ENCODE measurements around the gene TNRC18.

TNRC18 gene

DNA sequence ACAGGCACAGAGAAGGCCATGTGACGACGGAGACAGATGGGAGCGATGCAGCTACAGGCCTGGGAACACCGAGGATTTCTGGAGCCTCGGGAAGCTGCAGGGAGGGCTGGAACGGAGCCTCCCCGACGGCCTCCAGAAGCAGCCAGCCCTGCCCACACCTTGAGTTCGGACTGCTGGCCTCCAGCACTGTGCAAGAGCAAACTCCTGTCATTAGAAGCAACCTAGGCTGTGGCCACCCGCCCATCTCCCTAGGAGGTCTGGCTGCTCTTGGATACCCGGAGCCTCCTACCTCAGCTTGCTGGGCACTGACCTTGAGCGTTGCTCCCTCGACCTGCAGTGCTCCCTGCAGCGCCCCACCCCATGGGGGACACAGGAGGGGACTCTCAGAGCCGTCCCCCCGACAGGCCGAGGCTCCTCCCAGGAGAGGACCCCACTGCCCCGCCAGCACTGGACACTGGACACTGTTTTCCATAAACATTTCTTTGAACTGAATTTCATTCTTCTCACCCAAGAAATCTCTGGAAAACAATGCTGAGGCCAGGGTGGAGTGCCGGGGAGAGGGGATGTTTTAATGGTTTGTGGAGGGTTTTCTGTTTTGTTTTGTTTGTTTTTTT lies 22.5 kb upstream of the TNRC18 start:
- H3K4me3 ChIP-seq (ENCODE audit: low read depth, low read length): no peak overlapping the region
- no peaks in the 10 kb centered on the region; a peak in 1 of 3 replicates for H3K36me3 ChIP-seq (ENCODE audit: control insufficient read depth in 2 of 2, insufficient read depth in 1 of 2, low read length in 2 of 2)
- H3K9me3 ChIP-seq (ENCODE audit: control insufficient read depth, insufficient read depth, low read depth, low read length): no peaks in the 10 kb centered on the region
- H3K27ac ChIP-seq (ENCODE audit: extremely low read depth, low read depth, low read length): no peak overlapping the region
- peak; percentile 76 for TF ChIP-seq ZBTB6 (tag by site-specific recombination; IDR thresholded peaks at IDR 0.05)
- TF ChIP-seq, protein P1, sequence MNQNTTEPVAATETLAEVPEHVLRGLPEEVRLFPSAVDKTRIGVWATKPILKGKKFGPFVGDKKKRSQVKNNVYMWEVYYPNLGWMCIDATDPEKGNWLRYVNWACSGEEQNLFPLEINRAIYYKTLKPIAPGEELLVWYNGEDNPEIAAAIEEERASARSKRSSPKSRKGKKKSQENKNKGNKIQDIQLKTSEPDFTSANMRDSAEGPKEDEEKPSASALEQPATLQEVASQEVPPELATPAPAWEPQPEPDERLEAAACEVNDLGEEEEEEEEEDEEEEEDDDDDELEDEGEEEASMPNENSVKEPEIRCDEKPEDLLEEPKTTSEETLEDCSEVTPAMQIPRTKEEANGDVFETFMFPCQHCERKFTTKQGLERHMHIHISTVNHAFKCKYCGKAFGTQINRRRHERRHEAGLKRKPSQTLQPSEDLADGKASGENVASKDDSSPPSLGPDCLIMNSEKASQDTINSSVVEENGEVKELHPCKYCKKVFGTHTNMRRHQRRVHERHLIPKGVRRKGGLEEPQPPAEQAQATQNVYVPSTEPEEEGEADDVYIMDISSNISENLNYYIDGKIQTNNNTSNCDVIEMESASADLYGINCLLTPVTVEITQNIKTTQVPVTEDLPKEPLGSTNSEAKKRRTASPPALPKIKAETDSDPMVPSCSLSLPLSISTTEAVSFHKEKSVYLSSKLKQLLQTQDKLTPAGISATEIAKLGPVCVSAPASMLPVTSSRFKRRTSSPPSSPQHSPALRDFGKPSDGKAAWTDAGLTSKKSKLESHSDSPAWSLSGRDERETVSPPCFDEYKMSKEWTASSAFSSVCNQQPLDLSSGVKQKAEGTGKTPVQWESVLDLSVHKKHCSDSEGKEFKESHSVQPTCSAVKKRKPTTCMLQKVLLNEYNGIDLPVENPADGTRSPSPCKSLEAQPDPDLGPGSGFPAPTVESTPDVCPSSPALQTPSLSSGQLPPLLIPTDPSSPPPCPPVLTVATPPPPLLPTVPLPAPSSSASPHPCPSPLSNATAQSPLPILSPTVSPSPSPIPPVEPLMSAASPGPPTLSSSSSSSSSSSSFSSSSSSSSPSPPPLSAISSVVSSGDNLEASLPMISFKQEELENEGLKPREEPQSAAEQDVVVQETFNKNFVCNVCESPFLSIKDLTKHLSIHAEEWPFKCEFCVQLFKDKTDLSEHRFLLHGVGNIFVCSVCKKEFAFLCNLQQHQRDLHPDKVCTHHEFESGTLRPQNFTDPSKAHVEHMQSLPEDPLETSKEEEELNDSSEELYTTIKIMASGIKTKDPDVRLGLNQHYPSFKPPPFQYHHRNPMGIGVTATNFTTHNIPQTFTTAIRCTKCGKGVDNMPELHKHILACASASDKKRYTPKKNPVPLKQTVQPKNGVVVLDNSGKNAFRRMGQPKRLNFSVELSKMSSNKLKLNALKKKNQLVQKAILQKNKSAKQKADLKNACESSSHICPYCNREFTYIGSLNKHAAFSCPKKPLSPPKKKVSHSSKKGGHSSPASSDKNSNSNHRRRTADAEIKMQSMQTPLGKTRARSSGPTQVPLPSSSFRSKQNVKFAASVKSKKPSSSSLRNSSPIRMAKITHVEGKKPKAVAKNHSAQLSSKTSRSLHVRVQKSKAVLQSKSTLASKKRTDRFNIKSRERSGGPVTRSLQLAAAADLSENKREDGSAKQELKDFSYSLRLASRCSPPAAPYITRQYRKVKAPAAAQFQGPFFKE (tag by site-specific recombination; IDR thresholded peaks at IDR 0.05; ENCODE audit: borderline replicate concordance): no peak
- peak; percentile 29; the same call in 1 of the 2 replicates for TF ChIP-seq ZNF600 (tag by site-specific recombination; IDR thresholded peaks at IDR 0.05)
- peak; percentile 51 for TF ChIP-seq ZIC2 (tag by site-specific recombination; IDR thresholded peaks at IDR 0.05)
- TF ChIP-seq, protein P2, sequence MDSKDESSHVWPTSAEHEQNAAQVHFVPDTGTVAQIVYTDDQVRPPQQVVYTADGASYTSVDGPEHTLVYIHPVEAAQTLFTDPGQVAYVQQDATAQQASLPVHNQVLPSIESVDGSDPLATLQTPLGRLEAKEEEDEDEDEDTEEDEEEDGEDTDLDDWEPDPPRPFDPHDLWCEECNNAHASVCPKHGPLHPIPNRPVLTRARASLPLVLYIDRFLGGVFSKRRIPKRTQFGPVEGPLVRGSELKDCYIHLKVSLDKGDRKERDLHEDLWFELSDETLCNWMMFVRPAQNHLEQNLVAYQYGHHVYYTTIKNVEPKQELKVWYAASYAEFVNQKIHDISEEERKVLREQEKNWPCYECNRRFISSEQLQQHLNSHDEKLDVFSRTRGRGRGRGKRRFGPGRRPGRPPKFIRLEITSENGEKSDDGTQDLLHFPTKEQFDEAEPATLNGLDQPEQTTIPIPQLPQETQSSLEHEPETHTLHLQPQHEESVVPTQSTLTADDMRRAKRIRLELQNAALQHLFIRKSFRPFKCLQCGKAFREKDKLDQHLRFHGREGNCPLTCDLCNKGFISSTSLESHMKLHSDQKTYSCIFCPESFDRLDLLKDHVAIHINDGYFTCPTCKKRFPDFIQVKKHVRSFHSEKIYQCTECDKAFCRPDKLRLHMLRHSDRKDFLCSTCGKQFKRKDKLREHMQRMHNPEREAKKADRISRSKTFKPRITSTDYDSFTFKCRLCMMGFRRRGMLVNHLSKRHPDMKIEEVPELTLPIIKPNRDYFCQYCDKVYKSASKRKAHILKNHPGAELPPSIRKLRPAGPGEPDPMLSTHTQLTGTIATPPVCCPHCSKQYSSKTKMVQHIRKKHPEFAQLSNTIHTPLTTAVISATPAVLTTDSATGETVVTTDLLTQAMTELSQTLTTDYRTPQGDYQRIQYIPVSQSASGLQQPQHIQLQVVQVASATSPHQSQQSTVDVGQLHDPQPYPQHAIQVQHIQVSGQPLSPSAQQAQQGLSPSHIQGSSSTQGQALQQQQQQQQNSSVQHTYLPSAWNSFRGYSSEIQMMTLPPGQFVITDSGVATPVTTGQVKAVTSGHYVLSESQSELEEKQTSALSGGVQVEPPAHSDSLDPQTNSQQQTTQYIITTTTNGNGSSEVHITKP (tag by site-specific recombination; IDR thresholded peaks at IDR 0.05): 0 out of 2 replicates have a peak, but pooled peaks have one; percentile 20
- no peak for TF ChIP-seq BCL11A (tag by site-specific recombination; IDR thresholded peaks at IDR 0.05; ENCODE audit: low read depth)
- H3K4me1 ChIP-seq (ENCODE audit: control insufficient read depth, insufficient read depth, low read length): no peaks in the 10 kb centered on the region
- ChIA-PET POLR2A (no interaction called here), CTCF (interaction anchor here (0.8 kb wide), 1 partner anchor 205 kb away, joined by 4 read pairs; no protein-coding TSS in a partner anchor)

GRCh38 chr7:5443678-5444077 lies 20.0 kb upstream of the TNRC18 start:
- no peak overlapping the region for H3K4me3 ChIP-seq (ENCODE audit: low read depth, low read length)
- TF ChIP-seq ZBTB10 (tag by site-specific recombination; IDR thresholded peaks at IDR 0.05) (no peak), ZNF174 (tag by site-specific recombination; IDR thresholded peaks at IDR 0.05) (no peak), ZNF132 (tag by site-specific recombination; IDR thresholded peaks at IDR 0.05; ENCODE audit: borderline replicate concordance) (no peak), ZNF341 (tag by site-specific recombination; IDR thresholded peaks at IDR 0.05; ENCODE audit: low read depth) (no peak), ZNF202 (tag by site-specific recombination; IDR thresholded peaks at IDR 0.05; ENCODE audit: borderline replicate concordance) (no peak), ZNF621 (tag by site-specific recombination; IDR thresholded peaks at IDR 0.05) (no peak)
- TF ChIP-seq, protein P3, sequence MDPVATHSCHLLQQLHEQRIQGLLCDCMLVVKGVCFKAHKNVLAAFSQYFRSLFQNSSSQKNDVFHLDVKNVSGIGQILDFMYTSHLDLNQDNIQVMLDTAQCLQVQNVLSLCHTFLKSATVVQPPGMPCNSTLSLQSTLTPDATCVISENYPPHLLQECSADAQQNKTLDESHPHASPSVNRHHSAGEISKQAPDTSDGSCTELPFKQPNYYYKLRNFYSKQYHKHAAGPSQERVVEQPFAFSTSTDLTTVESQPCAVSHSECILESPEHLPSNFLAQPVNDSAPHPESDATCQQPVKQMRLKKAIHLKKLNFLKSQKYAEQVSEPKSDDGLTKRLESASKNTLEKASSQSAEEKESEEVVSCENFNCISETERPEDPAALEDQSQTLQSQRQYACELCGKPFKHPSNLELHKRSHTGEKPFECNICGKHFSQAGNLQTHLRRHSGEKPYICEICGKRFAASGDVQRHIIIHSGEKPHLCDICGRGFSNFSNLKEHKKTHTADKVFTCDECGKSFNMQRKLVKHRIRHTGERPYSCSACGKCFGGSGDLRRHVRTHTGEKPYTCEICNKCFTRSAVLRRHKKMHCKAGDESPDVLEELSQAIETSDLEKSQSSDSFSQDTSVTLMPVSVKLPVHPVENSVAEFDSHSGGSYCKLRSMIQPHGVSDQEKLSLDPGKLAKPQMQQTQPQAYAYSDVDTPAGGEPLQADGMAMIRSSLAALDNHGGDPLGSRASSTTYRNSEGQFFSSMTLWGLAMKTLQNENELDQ (tag by site-specific recombination; IDR thresholded peaks at IDR 0.05; ENCODE audit: low read depth): no peak

More at GRCh38 chr7:5443678-5444077, 20.0 kb upstream of the TNRC18 start:
- ChIA-PET CTCF (interaction anchor here (0.6 kb wide), 1 partner anchor 24 kb away, joined by 3 read pairs; no protein-coding TSS in a partner anchor), POLR2A (interaction anchor here (0.5 to 0.6 kb wide), 2 partner anchors 72 to 89 kb away, joined by 3 to 4 read pairs; no protein-coding TSS in a partner anchor)
- H3K9me3 ChIP-seq (ENCODE audit: control insufficient read depth, insufficient read depth, low read depth, low read length): no peaks in the 10 kb centered on the region
- no peaks in the 10 kb centered on the region; a peak in 1 of 3 replicates for H3K36me3 ChIP-seq (ENCODE audit: control insufficient read depth in 2 of 2, insufficient read depth in 1 of 2, low read length in 2 of 2)
- no peaks in the 10 kb centered on the region for H3K4me1 ChIP-seq (ENCODE audit: control insufficient read depth, insufficient read depth, low read length)
- H3K27ac ChIP-seq (ENCODE audit: extremely low read depth, low read depth, low read length): no peak overlapping the region

Measured in HEK293 (cell line).